ENCODE measurements around the gene RTTN.
A peak's percentile ranks its signal among the peaks of the same experiment; 100 is the strongest.
"Not testable (repeated sequence)": the region's sequence is repeated elsewhere in the genome, so short reads cannot be mapped to it uniquely, and the experiment has no call there.

The RTTN gene

GRCh38 chr18:70205421-70206397 lies at the start of gene RTTN:
TSS of gene RTTN (minus strand) at chr18:70205687. CDS start at chr18:70205658, 29 bp downstream.
- H3K4me3 ChIP-seq (ENCODE audit: low read depth, low read length) = peak within 1 kb of the TSS; percentile 91

GRCh38 chr18:70250781-70251180 lies 45.3 kb upstream of the RTTN start:
- no peak overlapping the region for H3K4me3 ChIP-seq (ENCODE audit: low read depth, low read length)

GRCh38 chr18:70249861-70250260 lies 44.4 kb upstream of the RTTN start:
- H3K4me3 ChIP-seq (ENCODE audit: low read depth, low read length) = not testable (repeated sequence)

- no peak overlapping the region for H3K4me3 ChIP-seq (ENCODE audit: low read depth, low read length)
These were observed 43.6 kb upstream of the RTTN start for GRCh38 chr18:70249118-70249517.

GRCh38 chr18:70246061-70246466 lies 40.6 kb upstream of the RTTN start:
- H3K4me3 ChIP-seq (ENCODE audit: low read depth, low read length) = no peak overlapping the region

GRCh38 chr18:70243131-70243929 lies 37.8 kb upstream of the RTTN start:
- no peak overlapping the region for H3K4me3 ChIP-seq (ENCODE audit: low read depth, low read length)

GRCh38 chr18:70236921-70237320 lies 31.4 kb upstream of the RTTN start:
- H3K4me3 ChIP-seq (ENCODE audit: low read depth, low read length) = not testable (repeated sequence)

GRCh38 chr18:70235478-70235877 lies 30.0 kb upstream of the RTTN start:
- no peak overlapping the region for H3K4me3 ChIP-seq (ENCODE audit: low read depth, low read length)

- no peak overlapping the region for H3K4me3 ChIP-seq (ENCODE audit: low read depth, low read length)
These were observed 29.4 kb upstream of the RTTN start for GRCh38 chr18:70234667-70235459.

- H3K4me3 ChIP-seq (ENCODE audit: low read depth, low read length) = no peak overlapping the region
These were observed 28.5 kb upstream of the RTTN start for GRCh38 chr18:70233974-70234373.

GRCh38 chr18:70232261-70232660 lies 26.8 kb upstream of the RTTN start:
- H3K4me3 ChIP-seq (ENCODE audit: low read depth, low read length) = no peak overlapping the region

- H3K4me3 ChIP-seq (ENCODE audit: low read depth, low read length) = no peak overlapping the region
These were observed 24.2 kb upstream of the RTTN start for GRCh38 chr18:70229639-70230038.

- no peak overlapping the region for H3K4me3 ChIP-seq (ENCODE audit: low read depth, low read length)
These were observed 23.0 kb upstream of the RTTN start for GRCh38 chr18:70228536-70228935.

GRCh38 chr18:70227438-70227837 lies 22.0 kb upstream of the RTTN start:
- H3K4me3 ChIP-seq (ENCODE audit: low read depth, low read length) = no peak overlapping the region

- H3K4me3 ChIP-seq (ENCODE audit: low read depth, low read length) = no peak overlapping the region
These were observed 16.4 kb upstream of the RTTN start for GRCh38 chr18:70221915-70222278.

GRCh38 chr18:70221156-70221914 lies 15.8 kb upstream of the RTTN start:
- H3K4me3 ChIP-seq (ENCODE audit: low read depth, low read length) = no peak overlapping the region

- no peak overlapping the region for H3K4me3 ChIP-seq (ENCODE audit: low read depth, low read length)
These were observed 15.1 kb upstream of the RTTN start for GRCh38 chr18:70220628-70221027.

GRCh38 chr18:70219688-70220087 lies 14.2 kb upstream of the RTTN start:
- no peak overlapping the region for H3K4me3 ChIP-seq (ENCODE audit: low read depth, low read length)

GRCh38 chr18:70216788-70217187 lies 11.3 kb upstream of the RTTN start:
- no peak overlapping the region for H3K4me3 ChIP-seq (ENCODE audit: low read depth, low read length)

GRCh38 chr18:70207181-70207580 lies 1.7 kb upstream of the RTTN start:
- H3K4me3 ChIP-seq (ENCODE audit: low read depth, low read length) = no peak overlapping the region

Measured in iPS-11a (cell line).